ENCODE measurements around the gene ATXN2L. TPM values are rescaled to one million over a fixed set of nuclear protein-coding genes. Genes with fewer than 3 reads are reported as not detected.

ATXN2L gene
- total and polyA plus RNA-seq, 4 donors, result 23.1 to 40.7 (median 32.8) TPM

DNA sequence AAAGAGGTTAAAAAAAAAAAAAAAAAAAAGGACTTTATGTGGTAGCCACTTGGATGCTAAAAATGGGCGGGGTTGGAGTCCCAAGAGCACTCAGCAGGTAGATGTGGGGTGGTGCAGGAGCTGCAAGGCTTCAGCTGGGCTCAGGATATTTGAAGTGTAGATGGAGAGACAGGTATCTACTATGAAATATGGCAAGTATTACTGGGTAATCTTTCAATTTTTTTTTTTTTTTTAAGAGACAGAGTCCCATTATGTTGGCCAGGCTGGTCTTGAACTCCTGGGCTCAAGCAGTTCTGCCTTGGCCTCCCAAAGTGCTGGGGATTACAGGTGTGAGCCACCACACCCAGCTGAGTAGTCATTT is 15.7 kb downstream of the ATXN2L start (continued):
- TF ChIP-seq, protein P1, sequence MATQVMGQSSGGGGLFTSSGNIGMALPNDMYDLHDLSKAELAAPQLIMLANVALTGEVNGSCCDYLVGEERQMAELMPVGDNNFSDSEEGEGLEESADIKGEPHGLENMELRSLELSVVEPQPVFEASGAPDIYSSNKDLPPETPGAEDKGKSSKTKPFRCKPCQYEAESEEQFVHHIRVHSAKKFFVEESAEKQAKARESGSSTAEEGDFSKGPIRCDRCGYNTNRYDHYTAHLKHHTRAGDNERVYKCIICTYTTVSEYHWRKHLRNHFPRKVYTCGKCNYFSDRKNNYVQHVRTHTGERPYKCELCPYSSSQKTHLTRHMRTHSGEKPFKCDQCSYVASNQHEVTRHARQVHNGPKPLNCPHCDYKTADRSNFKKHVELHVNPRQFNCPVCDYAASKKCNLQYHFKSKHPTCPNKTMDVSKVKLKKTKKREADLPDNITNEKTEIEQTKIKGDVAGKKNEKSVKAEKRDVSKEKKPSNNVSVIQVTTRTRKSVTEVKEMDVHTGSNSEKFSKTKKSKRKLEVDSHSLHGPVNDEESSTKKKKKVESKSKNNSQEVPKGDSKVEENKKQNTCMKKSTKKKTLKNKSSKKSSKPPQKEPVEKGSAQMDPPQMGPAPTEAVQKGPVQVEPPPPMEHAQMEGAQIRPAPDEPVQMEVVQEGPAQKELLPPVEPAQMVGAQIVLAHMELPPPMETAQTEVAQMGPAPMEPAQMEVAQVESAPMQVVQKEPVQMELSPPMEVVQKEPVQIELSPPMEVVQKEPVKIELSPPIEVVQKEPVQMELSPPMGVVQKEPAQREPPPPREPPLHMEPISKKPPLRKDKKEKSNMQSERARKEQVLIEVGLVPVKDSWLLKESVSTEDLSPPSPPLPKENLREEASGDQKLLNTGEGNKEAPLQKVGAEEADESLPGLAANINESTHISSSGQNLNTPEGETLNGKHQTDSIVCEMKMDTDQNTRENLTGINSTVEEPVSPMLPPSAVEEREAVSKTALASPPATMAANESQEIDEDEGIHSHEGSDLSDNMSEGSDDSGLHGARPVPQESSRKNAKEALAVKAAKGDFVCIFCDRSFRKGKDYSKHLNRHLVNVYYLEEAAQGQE (IDR thresholded peaks at IDR 0.05), result no peak
- no peak for TF ChIP-seq EGR1 (IDR thresholded peaks at IDR 0.05; ENCODE audit: low read depth in 2 of 2)

- TF ChIP-seq YY1 (IDR thresholded peaks at IDR 0.05), result no peak
- TF ChIP-seq FOXA2 (IDR thresholded peaks at IDR 0.05), result no peak
- TF ChIP-seq TAF1 (conservative IDR thresholded peaks at IDR 0.05), result no peak
- no peak for TF ChIP-seq NR2F2 (IDR thresholded peaks at IDR 0.05)
- TF ChIP-seq JUND (IDR thresholded peaks at IDR 0.05), result no peak
- TF ChIP-seq, protein P2, sequence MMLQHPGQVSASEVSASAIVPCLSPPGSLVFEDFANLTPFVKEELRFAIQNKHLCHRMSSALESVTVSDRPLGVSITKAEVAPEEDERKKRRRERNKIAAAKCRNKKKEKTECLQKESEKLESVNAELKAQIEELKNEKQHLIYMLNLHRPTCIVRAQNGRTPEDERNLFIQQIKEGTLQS (IDR thresholded peaks at IDR 0.05), result no peak
- TF ChIP-seq RAD21 (IDR thresholded peaks at IDR 0.05), result no peak
- TF ChIP-seq MAX (IDR thresholded peaks at IDR 0.05), result no peak
- no peak for TF ChIP-seq EGR1 (IDR thresholded peaks at IDR 0.05; ENCODE audit: low read depth in 2 of 2)
- TF ChIP-seq SP1 (IDR thresholded peaks at IDR 0.05), result no peak
- no peak for TF ChIP-seq RXRA (IDR thresholded peaks at IDR 0.05)
- TF ChIP-seq, protein P3, sequence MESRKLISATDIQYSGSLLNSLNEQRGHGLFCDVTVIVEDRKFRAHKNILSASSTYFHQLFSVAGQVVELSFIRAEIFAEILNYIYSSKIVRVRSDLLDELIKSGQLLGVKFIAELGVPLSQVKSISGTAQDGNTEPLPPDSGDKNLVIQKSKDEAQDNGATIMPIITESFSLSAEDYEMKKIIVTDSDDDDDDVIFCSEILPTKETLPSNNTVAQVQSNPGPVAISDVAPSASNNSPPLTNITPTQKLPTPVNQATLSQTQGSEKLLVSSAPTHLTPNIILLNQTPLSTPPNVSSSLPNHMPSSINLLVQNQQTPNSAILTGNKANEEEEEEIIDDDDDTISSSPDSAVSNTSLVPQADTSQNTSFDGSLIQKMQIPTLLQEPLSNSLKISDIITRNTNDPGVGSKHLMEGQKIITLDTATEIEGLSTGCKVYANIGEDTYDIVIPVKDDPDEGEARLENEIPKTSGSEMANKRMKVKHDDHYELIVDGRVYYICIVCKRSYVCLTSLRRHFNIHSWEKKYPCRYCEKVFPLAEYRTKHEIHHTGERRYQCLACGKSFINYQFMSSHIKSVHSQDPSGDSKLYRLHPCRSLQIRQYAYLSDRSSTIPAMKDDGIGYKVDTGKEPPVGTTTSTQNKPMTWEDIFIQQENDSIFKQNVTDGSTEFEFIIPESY (IDR thresholded peaks at IDR 0.05), result no peak
- no peak for TF ChIP-seq FOXA1 (IDR thresholded peaks at IDR 0.05)
- TF ChIP-seq, protein P1 (IDR thresholded peaks at IDR 0.05), result no peak
- no peak for TF ChIP-seq HNF4G (IDR thresholded peaks at IDR 0.05)
- Histone ChIP-seq H3K27ac (ENCODE audit: low read depth in 1 of 2, low read length in 2 of 2) (no peak overlapping the region), H3K36me3 (ENCODE audit: control insufficient read depth in 4 of 4, insufficient read depth in 3 of 4, low read depth in 1 of 4, low read length in 3 of 4) (peaks cover 31 to 60% (median 41%) of the 10 kb centered on the region in 4 donors), H3K9me3 (ENCODE audit: control insufficient read depth in 4 of 4, low read length in 3 of 4) (no peaks in the 10 kb centered on the region), H3K4me1 (ENCODE audit: control insufficient read depth in 4 of 4, insufficient read depth in 4 of 4, low read length in 3 of 4) (no peaks in the 10 kb centered on the region), H3K9ac (ENCODE audit: low read depth in 1 of 2, low read length in 2 of 2) (no peak overlapping the region), H3K27me3 (ENCODE audit: control insufficient read depth in 4 of 4, insufficient read depth in 4 of 4, low read length in 3 of 4) (no peaks in the 10 kb centered on the region), H3K4me3 (ENCODE audit: low read depth in 1 of 3, low read length in 3 of 3) (no peak overlapping the region)
- no peak for DNase-seq (ENCODE audit: low spot score)
- 95% methylated on average over 14 of the region's 14 CpGs for WGBS
Observed at GRCh38 chr16:28839004-28839639, 16.3 kb downstream of the ATXN2L start.

All from liver (tissue), 9 donors.